GM20431 (cell line): ENCODE data around the gene IFT57.

Source experiments
- in situ Hi-C: fragments of 300-500 bp; cut with MseI, MboI; formaldehyde crosslinking; loops from one replicate; pipeline ENCODE4 v1.15.0; 2020; ENCODE audit warnings: low sequenced_read_pairs; ENCODE audit not compliant: unreplicated experiment

Gene IFT57

GRCh38 chr3:108130701-108131474 is 91.3 kb downstream of the IFT57 start:
- in situ Hi-C loops = no loop called here

- in situ Hi-C loops = no loop called here
Measured at GRCh38 chr3:108130236-108130635, 92.0 kb downstream of the IFT57 start.

GRCh38 chr3:108127301-108127988 is 94.8 kb downstream of the IFT57 start:
- in situ Hi-C loops = no loop called here

GRCh38 chr3:108126348-108126747 is 95.9 kb downstream of the IFT57 start:
- in situ Hi-C loops = no loop called here

- in situ Hi-C loops = no loop called here
Measured at GRCh38 chr3:108125550-108126071, 96.6 kb downstream of the IFT57 start.

- in situ Hi-C loops = no loop called here
Measured at GRCh38 chr3:108125153-108125543, 97.1 kb downstream of the IFT57 start.

- in situ Hi-C loops = no loop called here
Measured at GRCh38 chr3:108124337-108125152, 97.7 kb downstream of the IFT57 start.

- in situ Hi-C loops = no loop called here
Measured at GRCh38 chr3:108123326-108123725, 98.9 kb downstream of the IFT57 start.

GRCh38 chr3:108122276-108122675 is 99.9 kb downstream of the IFT57 start:
- in situ Hi-C loops = no loop called here

GRCh38 chr3:108119398-108120104 is 102.7 kb downstream of the IFT57 start:
- in situ Hi-C loops = no loop called here

- in situ Hi-C loops = no loop called here
Measured at GRCh38 chr3:108118038-108118768, 104.0 kb downstream of the IFT57 start.

- in situ Hi-C loops = no loop called here
Measured at GRCh38 chr3:108117241-108117775, 104.9 kb downstream of the IFT57 start.

GRCh38 chr3:108114423-108115065 is 107.7 kb downstream of the IFT57 start:
- in situ Hi-C loops = no loop called here

- in situ Hi-C loops = no loop called here
Measured at GRCh38 chr3:108113975-108114374, 108.2 kb downstream of the IFT57 start.

- in situ Hi-C loops = no loop called here
Measured at GRCh38 chr3:108110934-108111333, 111.3 kb downstream of the IFT57 start.
